ENCODE results near the gene SENP6.

DNA sequence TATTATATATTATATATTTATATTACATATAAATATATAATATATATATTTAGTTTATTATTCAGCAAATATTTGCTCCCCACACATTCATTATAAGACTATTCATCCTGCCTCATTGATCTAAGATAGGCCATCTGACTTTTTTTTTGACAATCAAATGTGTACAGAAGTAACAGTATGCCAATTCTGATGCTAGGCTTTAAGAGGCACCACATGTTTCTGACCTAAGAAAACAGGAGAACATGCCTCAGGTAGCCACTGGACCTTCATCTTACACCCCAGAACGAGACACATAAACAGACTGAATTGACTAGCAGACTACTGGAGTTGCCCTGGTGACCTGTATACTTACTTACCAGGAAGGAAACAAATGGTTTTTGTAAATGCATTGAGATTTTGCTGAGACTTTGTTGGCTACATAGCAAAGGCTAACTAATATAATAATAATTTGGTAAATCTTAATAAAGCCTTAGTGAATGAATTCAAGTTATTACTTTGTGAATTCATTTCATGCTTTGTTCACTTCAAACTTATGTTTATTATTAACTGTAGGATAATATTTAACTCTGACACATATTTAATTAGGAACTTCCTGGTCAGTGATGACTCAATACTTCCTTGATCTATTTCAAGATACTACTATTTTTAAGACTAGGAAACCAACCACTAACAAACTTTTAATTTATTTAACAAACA, 134.0 kb downstream of the SENP6 start:
- TF ChIP-seq, protein P1, sequence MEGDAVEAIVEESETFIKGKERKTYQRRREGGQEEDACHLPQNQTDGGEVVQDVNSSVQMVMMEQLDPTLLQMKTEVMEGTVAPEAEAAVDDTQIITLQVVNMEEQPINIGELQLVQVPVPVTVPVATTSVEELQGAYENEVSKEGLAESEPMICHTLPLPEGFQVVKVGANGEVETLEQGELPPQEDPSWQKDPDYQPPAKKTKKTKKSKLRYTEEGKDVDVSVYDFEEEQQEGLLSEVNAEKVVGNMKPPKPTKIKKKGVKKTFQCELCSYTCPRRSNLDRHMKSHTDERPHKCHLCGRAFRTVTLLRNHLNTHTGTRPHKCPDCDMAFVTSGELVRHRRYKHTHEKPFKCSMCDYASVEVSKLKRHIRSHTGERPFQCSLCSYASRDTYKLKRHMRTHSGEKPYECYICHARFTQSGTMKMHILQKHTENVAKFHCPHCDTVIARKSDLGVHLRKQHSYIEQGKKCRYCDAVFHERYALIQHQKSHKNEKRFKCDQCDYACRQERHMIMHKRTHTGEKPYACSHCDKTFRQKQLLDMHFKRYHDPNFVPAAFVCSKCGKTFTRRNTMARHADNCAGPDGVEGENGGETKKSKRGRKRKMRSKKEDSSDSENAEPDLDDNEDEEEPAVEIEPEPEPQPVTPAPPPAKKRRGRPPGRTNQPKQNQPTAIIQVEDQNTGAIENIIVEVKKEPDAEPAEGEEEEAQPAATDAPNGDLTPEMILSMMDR (IDR thresholded peaks at IDR 0.05 in 4 of 5, conservative IDR thresholded peaks at IDR 0.05 in 1 of 5): no peak
- TF ChIP-seq POLR2A (IDR thresholded peaks at IDR 0.05): no peak

Measured in gastrocnemius medialis (tissue), 4 donors.